Measurements from ENCODE around the gene MED13L.
"Not testable (repeated sequence)": the region's sequence is repeated elsewhere in the genome, so short reads cannot be mapped to it uniquely, and the experiment has no call there.

The MED13L gene

GRCh38 chr12:115984616-115985015, 292.9 kb downstream of the MED13L start:
- Histone ChIP-seq H3K9me3 (ENCODE audit: control insufficient read depth, insufficient read depth, low read length) (no peaks in the 10 kb centered on the region), H3K4me1 (ENCODE audit: control insufficient read depth, insufficient read depth, low read length) (no peaks in the 10 kb centered on the region), H3K4me3 (ENCODE audit: low read length) (no peak overlapping the region), H3K27me3 (ENCODE audit: control insufficient read depth, insufficient read depth, low read length) (no peaks in the 10 kb centered on the region), H3K27ac (ENCODE audit: low read length) (no peak overlapping the region), H3K36me3 (ENCODE audit: control insufficient read depth, insufficient read depth, low read length) (no peaks in the 10 kb centered on the region; the same call in 1 of the 2 replicates)
- no peak for DNase-seq (ENCODE audit: low read depth, low spot score)
- WGBS (ENCODE audit: insufficient coverage, insufficient read length) = no CpG with 5 or more reads among the region's 4 CpGs

- no peaks in the 10 kb centered on the region for H3K9me3 ChIP-seq (ENCODE audit: control insufficient read depth, insufficient read depth, low read length)
- H3K36me3 ChIP-seq (ENCODE audit: control insufficient read depth, insufficient read depth, low read length) = no peaks in the 10 kb centered on the region; the same call in 1 of the 2 replicates
- H3K27ac ChIP-seq (ENCODE audit: low read length) = no peak overlapping the region
- peak; percentile 52 for DNase-seq (ENCODE audit: low read depth, low spot score)
- no CpG with 5 or more reads among the region's 5 CpGs for WGBS (ENCODE audit: insufficient coverage, insufficient read length)
- H3K4me3 ChIP-seq (ENCODE audit: low read length) = no peak overlapping the region
- H3K4me1 ChIP-seq (ENCODE audit: control insufficient read depth, insufficient read depth, low read length) = no peaks in the 10 kb centered on the region
- no peaks in the 10 kb centered on the region for H3K27me3 ChIP-seq (ENCODE audit: control insufficient read depth, insufficient read depth, low read length)
These were observed 294.2 kb downstream of the MED13L start for GRCh38 chr12:115983226-115983798.

- no peak overlapping the region for H3K4me3 ChIP-seq (ENCODE audit: low read length)
- H3K27ac ChIP-seq (ENCODE audit: low read length) = no peak overlapping the region
- no peaks in the 10 kb centered on the region for H3K9me3 ChIP-seq (ENCODE audit: control insufficient read depth, insufficient read depth, low read length)
- no CpG with 5 or more reads among the region's 3 CpGs for WGBS (ENCODE audit: insufficient coverage, insufficient read length)
- DNase-seq (ENCODE audit: low read depth, low spot score) = no peak
- H3K36me3 ChIP-seq (ENCODE audit: control insufficient read depth, insufficient read depth, low read length) = no peaks in the 10 kb centered on the region; the same call in 1 of the 2 replicates
- no peaks in the 10 kb centered on the region for H3K4me1 ChIP-seq (ENCODE audit: control insufficient read depth, insufficient read depth, low read length)
- H3K27me3 ChIP-seq (ENCODE audit: control insufficient read depth, insufficient read depth, low read length) = no peaks in the 10 kb centered on the region
These were observed 297.2 kb downstream of the MED13L start for GRCh38 chr12:115980339-115980738.

- no CpG with 5 or more reads among the region's 3 CpGs for WGBS (ENCODE audit: insufficient coverage, insufficient read length)
- Histone ChIP-seq H3K9me3 (ENCODE audit: control insufficient read depth, insufficient read depth, low read length) (no peaks in the 10 kb centered on the region), H3K27ac (ENCODE audit: low read length) (no peak overlapping the region), H3K36me3 (ENCODE audit: control insufficient read depth, insufficient read depth, low read length) (no peaks in the 10 kb centered on the region; the same call in 1 of the 2 replicates), H3K4me1 (ENCODE audit: control insufficient read depth, insufficient read depth, low read length) (no peaks in the 10 kb centered on the region), H3K4me3 (ENCODE audit: low read length) (no peak overlapping the region), H3K27me3 (ENCODE audit: control insufficient read depth, insufficient read depth, low read length) (no peaks in the 10 kb centered on the region)
- peak; percentile 7 for DNase-seq (ENCODE audit: low read depth, low spot score)
These were observed 297.6 kb downstream of the MED13L start for GRCh38 chr12:115979851-115980250.

- H3K27ac ChIP-seq (ENCODE audit: low read length) = no peak overlapping the region
- H3K36me3 ChIP-seq (ENCODE audit: control insufficient read depth, insufficient read depth, low read length) = no peaks in the 10 kb centered on the region; the same call in 1 of the 2 replicates
- DNase-seq (ENCODE audit: low read depth, low spot score) = no peak
- H3K9me3 ChIP-seq (ENCODE audit: control insufficient read depth, insufficient read depth, low read length) = no peaks in the 10 kb centered on the region
- H3K4me1 ChIP-seq (ENCODE audit: control insufficient read depth, insufficient read depth, low read length) = no peaks in the 10 kb centered on the region
- no peak overlapping the region for H3K4me3 ChIP-seq (ENCODE audit: low read length)
- no peaks in the 10 kb centered on the region for H3K27me3 ChIP-seq (ENCODE audit: control insufficient read depth, insufficient read depth, low read length)
These were observed 298.1 kb downstream of the MED13L start for GRCh38 chr12:115979351-115979750.

- H3K27ac ChIP-seq (ENCODE audit: low read length); H3K4me1 ChIP-seq (ENCODE audit: control insufficient read depth, insufficient read depth, low read length); H3K4me3 ChIP-seq (ENCODE audit: low read length); DNase-seq (ENCODE audit: low read depth, low spot score); H3K9me3 ChIP-seq (ENCODE audit: control insufficient read depth, insufficient read depth, low read length); H3K27me3 ChIP-seq (ENCODE audit: control insufficient read depth, insufficient read depth, low read length); H3K36me3 ChIP-seq (ENCODE audit: control insufficient read depth, insufficient read depth, low read length): not testable (repeated sequence)
- WGBS (ENCODE audit: insufficient coverage, insufficient read length) = no CpG with 5 or more reads among the region's 2 CpGs
These were observed 300.7 kb downstream of the MED13L start for GRCh38 chr12:115976829-115977228.

- Histone ChIP-seq H3K4me1 (ENCODE audit: control insufficient read depth, insufficient read depth, low read length) (no peaks in the 10 kb centered on the region), H3K9me3 (ENCODE audit: control insufficient read depth, insufficient read depth, low read length) (no peaks in the 10 kb centered on the region), H3K4me3 (ENCODE audit: low read length) (no peak overlapping the region), H3K36me3 (ENCODE audit: control insufficient read depth, insufficient read depth, low read length) (no peaks in the 10 kb centered on the region; the same call in 1 of the 2 replicates), H3K27ac (ENCODE audit: low read length) (no peak overlapping the region), H3K27me3 (ENCODE audit: control insufficient read depth, insufficient read depth, low read length) (no peaks in the 10 kb centered on the region)
- no peak for DNase-seq (ENCODE audit: low read depth, low spot score)
- WGBS (ENCODE audit: insufficient coverage, insufficient read length) = no CpG with 5 or more reads among the region's 9 CpGs
These were observed 302.1 kb downstream of the MED13L start for GRCh38 chr12:115975411-115975810.

GRCh38 chr12:115973968-115974724, 303.3 kb downstream of the MED13L start:
- H3K4me3 ChIP-seq (ENCODE audit: low read length) = no peak overlapping the region
- no peak for DNase-seq (ENCODE audit: low read depth, low spot score)
- no peaks in the 10 kb centered on the region; the same call in 1 of the 2 replicates for H3K36me3 ChIP-seq (ENCODE audit: control insufficient read depth, insufficient read depth, low read length)
- no peaks in the 10 kb centered on the region for H3K9me3 ChIP-seq (ENCODE audit: control insufficient read depth, insufficient read depth, low read length)
- no peak overlapping the region for H3K27ac ChIP-seq (ENCODE audit: low read length)
- WGBS (ENCODE audit: insufficient coverage, insufficient read length) = no CpG with 5 or more reads among the region's 3 CpGs
- no peaks in the 10 kb centered on the region for H3K27me3 ChIP-seq (ENCODE audit: control insufficient read depth, insufficient read depth, low read length)
- H3K4me1 ChIP-seq (ENCODE audit: control insufficient read depth, insufficient read depth, low read length) = no peaks in the 10 kb centered on the region

- H3K4me3 ChIP-seq (ENCODE audit: low read length) = no peak overlapping the region
- no peaks in the 10 kb centered on the region for H3K9me3 ChIP-seq (ENCODE audit: control insufficient read depth, insufficient read depth, low read length)
- no CpG with 5 or more reads among the region's 1 CpG for WGBS (ENCODE audit: insufficient coverage, insufficient read length)
- no peak for DNase-seq (ENCODE audit: low read depth, low spot score)
- no peaks in the 10 kb centered on the region for H3K4me1 ChIP-seq (ENCODE audit: control insufficient read depth, insufficient read depth, low read length)
- H3K27ac ChIP-seq (ENCODE audit: low read length) = no peak overlapping the region
- no peaks in the 10 kb centered on the region for H3K27me3 ChIP-seq (ENCODE audit: control insufficient read depth, insufficient read depth, low read length)
- H3K36me3 ChIP-seq (ENCODE audit: control insufficient read depth, insufficient read depth, low read length) = peaks cover 2% of the 10 kb centered on the region; the same call in 1 of the 2 replicates
These were observed 304.4 kb downstream of the MED13L start for GRCh38 chr12:115973066-115973465.

- Histone ChIP-seq H3K9me3 (ENCODE audit: control insufficient read depth, insufficient read depth, low read length) (no peaks in the 10 kb centered on the region), H3K4me3 (ENCODE audit: low read length) (no peak overlapping the region), H3K27me3 (ENCODE audit: control insufficient read depth, insufficient read depth, low read length) (no peaks in the 10 kb centered on the region), H3K4me1 (ENCODE audit: control insufficient read depth, insufficient read depth, low read length) (no peaks in the 10 kb centered on the region), H3K27ac (ENCODE audit: low read length) (no peak overlapping the region), H3K36me3 (ENCODE audit: control insufficient read depth, insufficient read depth, low read length) (peaks cover 2% of the 10 kb centered on the region; the same call in 1 of the 2 replicates)
- DNase-seq (ENCODE audit: low read depth, low spot score) = no peak
- no CpG with 5 or more reads among the region's 4 CpGs for WGBS (ENCODE audit: insufficient coverage, insufficient read length)
These were observed 305.3 kb downstream of the MED13L start for GRCh38 chr12:115972241-115972640.

All from iPS DF 6.9 (cell line).